ENCODE measurements around the gene MACIR. TPM values are rescaled to one million over a fixed set of nuclear protein-coding genes. Genes with fewer than 3 reads are reported as not detected.

Gene MACIR
- total RNA-seq, 1 donor from 2014 or later: 0.63 TPM

DNA sequence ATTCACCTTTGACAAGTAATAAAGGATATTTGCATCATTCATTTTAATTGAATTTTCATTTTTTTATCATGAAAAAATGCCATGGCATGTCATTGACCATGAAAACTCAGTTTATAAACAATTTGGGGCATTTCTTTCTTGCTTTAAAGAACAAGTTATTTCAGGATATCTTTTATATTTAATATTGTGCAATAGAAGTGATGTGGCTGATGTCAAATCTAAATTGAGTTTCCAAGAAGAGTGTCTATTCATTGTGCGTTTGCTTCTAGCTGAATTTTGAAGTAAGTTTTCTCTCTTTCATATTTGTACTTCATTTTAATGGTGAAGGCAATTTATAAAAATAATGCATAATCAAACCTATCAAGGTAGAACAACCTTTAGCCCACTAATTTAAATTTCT lies 30.5 kb downstream of the MACIR start:
- DNase-seq (ENCODE audit: low spot score) (no peak), ATAC-seq (no peak)

DNA sequence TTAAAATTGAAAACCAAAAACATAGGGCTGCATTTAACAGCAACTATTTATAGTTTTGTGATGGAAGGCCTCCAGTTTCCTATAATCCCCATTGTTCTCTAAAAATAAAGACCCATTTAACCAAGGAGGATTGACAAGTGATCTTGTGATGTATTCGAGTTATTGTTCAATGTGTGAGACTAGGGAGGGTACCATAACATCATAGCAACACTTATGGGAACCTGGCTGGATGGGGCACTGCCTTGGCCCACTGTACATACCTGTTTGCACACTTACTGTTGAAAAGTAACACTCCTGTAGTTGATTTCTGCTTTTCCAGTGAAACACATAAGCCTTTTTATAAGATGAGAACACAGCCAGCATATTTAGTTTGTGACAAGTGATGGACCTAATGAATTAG lies 32.3 kb downstream of the MACIR start:
- no peak for DNase-seq (ENCODE audit: low spot score)
- ATAC-seq: no peak

DNA sequence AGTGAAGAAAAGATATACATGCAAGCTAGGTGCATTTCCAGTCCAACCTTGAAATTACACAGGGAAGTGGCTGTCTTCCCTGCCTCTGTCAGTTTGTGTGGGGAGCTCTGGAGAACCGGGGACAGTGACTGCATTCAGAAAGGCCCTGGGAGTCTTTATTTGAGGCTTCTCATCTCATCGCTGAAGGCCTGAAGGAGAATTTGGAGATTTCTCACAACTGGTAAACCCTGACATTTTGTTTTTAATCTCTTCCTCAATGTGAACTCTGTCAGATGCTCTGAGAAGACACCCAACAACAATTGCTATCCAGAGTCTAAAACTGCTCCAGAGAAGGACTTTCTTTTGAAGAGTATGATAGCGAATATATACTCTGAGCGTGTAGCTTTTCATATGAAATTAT lies 33.0 kb downstream of the MACIR start:
- no peak for DNase-seq (ENCODE audit: low spot score)

DNA sequence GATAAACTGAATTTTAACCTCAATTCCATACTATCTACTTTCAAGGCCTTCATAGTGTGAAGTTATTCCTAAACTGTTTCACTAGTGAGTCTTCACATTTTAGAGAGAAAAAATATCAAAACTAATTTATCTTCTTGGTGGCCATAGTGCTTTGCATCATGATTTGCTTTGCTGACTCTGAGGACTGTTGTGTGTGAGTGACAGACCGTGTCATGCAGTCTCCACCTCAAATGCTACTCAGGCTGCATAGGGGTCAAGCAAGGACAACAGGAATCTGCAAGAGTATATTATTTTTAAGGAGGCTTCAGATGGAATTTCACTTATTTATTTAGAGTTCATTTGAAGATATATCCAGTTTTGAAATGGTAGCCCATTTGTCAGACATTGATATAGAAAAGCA lies 34.5 kb downstream of the MACIR start:
- DNase-seq (ENCODE audit: low spot score): no peak
- no peak for ATAC-seq

More for the DNA sequence above, 33.0 kb downstream of the MACIR start:
- ATAC-seq: no peak

DNA sequence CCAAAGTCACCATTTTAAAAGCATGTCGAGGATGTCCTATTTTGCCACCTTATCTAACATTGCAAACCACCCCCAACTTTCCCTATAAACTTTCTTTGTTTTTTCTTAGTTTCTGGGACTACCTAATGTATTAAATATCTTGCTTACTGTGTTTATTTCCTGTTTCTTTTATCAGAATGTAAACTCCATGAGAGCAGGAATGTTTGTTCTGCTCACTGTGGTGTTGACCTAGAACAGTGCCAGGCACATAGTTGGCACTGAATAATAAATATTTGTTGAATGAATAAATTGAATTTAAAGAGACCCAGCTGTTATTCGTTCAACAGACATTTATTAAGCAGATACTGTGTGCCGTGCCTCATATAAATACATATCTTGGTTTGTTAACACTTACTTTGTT lies 35.2 kb downstream of the MACIR start:
- ATAC-seq: no peak
- DNase-seq (ENCODE audit: low spot score): no peak

DNA sequence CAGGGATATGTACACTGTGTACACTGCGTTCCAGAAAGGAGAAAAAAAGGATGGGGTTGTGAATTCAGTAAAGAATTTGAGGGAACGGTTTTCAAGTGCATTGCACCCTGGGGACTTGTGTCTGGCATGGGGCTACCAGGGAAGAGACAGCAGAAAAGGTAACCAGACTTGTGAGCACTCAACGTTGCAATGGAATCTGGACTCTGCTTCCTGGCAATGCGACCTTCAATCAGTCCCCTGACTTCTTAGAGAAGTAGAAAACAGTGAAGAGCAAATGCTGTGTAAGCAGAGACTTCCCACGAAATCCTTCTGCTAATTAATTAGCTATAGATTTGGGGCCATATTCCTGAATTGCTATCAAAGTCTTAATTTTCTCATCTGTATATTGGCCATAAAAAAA lies 36.3 kb downstream of the MACIR start:
- ATAC-seq: no peak
- no peak for DNase-seq (ENCODE audit: low spot score)

DNA sequence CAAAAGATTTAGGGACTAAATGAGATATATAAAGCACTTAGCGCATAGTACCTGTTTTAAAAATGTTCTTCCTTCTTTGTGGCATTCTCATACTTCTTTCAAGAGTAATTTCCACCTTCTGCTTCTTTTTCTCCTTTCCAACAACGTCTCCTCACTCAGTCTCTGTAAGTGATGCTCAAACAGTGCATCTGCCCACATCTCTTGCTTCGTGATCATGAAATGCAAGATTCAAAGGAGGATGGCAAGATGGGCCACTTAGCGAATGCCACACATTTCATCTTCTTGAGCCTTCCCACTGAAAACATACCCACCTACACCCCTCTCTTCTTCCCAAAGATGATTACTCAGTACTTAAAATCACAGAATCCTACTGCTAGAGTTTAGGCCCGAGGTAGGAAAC lies 36.9 kb downstream of the MACIR start:
- DNase-seq (ENCODE audit: low spot score): no peak
- no peak for ATAC-seq

DNA sequence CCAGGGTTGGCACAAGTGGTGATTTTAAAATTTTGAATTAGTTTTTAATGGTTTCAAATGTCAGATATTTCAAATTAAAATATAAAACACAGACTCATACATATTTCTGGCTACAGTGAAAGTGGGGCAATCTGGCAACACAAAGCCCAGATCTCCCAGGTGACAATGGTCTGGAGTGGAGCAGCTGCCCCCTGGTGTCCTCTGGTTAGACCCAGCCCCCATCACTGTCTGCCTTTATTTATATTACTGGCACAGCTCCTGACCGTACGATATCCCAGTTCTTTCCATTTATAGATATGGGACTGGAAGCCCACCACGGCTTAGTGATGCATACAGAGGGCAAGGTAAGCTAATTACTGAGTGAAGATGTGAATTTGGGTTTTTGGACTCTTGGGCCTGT lies 37.3 kb downstream of the MACIR start:
- ATAC-seq (no peak), DNase-seq (ENCODE audit: low spot score) (no peak)

DNA sequence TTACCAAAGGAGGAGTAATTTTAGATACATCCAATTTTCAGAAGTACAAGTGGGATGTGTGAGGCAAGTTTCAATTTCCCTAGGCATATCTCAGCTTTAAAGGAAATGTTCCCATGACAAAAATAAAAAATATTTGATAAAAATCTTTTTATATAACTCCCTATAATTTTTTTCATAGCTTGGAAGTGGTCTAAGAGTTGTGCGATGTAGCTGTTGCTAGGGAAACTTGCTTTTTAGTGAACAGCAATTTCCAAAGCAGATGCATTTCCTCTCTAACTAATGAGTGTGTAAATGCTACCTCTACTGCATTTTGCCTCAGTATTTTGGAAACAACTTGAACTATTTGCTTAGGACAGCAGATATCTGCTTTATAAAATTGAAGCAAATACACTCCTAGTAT lies 39.6 kb downstream of the MACIR start:
- ATAC-seq: no peak
- no peak for DNase-seq (ENCODE audit: low spot score)

DNA sequence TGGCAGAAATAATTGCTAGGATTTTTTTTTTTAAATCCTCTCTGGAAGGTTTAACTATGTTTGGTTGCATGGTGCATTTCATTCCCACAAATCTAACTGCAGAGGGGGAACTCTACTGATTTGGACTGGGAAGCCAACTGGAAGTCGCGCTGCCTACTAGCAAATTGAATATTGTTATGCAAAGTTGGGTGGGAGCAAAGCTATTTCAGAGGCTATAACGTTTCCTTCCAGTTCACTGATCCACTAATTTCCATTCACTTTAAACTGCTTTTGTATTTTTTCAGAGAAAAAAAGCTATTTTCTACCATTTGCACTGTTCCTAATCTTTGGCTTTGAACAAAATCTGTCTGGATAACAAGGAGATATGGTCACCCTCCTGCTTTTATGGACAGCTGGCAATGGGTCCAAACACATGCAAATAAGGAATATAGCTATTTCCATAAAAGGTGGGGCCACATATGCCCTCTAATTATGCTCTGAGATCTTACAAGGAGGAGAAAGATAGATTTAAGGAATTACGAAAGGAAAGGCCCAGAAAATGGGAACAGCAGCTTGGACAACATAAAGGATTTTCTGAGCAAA lies 40.1 kb downstream of the MACIR start:
- DNase-seq (ENCODE audit: low spot score) (no peak), ATAC-seq (no peak)

DNA sequence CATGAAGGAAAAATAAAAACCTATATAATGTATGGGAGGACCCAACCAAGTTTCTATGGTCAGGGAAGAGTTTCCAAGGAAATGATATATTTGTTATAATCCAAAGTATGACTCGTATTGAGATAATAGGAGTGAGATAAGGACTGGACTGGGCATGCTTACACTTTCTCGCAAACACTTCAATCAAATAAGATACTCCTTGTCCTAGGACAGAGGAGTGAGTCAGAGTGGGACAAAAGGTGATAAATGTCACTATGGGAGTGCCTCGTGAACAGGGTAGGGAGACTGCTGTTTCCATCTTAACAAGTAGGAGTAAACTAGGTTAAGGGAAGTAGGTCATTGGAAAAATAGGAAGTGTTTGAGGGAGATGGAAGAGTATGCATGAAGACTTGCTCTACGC lies 47.2 kb downstream of the MACIR start:
- DNase-seq (ENCODE audit: low spot score) (no peak), ATAC-seq (no peak)

DNA sequence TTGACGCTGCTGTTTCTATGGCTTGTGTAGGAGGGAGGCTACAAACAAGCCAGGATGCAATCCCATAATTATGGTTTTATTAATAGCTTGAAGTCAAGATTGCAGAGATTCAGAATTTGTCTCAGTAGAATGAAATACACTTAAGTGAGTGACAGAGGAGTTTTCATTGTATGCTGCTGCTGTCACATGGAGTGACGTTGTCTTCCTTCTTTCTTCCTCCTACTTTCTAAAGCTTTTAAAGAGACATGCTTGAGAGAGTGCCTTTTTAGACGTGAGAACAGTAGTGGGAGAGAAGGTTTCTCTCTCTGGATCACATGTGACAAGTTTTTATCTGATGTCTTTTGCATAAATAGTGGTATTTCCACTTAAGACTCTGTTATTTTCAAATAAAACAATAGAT lies 48.9 kb downstream of the MACIR start:
- no peak for ATAC-seq
- no peak for DNase-seq (ENCODE audit: low spot score)

DNA sequence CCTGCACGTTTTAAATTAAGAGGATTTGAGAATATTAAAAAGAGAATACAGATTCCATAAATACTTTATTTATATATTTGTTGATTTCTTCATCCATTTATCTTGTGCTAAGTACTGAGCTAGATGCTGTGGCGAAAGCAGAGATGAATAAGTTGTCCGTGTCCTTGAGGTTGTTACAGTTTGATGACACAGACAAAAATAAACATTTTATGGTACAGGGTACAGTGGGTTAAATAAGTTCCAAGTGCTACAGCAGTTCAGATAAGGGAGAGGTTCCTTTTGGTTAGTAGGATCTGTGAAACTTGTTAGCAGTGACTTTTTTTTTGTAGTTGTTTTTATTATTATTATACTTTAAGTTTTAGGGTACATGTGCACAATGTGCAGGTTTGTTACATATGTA lies 50.2 kb downstream of the MACIR start:
- DNase-seq (ENCODE audit: low spot score) (no peak), ATAC-seq (no peak)

DNA sequence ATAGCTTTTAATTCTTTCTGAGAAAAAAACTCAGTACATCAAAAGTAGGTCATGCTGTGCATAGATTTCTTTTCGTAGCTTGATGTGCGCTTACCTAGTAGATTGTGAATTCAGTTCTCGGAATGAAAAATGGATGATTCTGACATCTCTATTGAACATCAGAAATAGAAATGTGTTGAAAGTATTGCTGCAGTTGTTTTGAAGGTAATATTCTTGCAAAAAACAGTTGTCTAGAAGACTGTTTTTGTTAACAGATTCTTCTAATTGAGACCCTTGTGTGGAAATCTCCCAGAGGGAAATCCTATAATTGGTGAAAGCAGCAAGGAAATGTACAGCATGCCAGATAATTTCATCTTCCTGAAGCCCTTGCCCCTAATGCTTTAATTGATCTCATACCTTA lies 54.5 kb downstream of the MACIR start:
- DNase-seq (ENCODE audit: low spot score) (no peak), ATAC-seq (no peak)

DNA sequence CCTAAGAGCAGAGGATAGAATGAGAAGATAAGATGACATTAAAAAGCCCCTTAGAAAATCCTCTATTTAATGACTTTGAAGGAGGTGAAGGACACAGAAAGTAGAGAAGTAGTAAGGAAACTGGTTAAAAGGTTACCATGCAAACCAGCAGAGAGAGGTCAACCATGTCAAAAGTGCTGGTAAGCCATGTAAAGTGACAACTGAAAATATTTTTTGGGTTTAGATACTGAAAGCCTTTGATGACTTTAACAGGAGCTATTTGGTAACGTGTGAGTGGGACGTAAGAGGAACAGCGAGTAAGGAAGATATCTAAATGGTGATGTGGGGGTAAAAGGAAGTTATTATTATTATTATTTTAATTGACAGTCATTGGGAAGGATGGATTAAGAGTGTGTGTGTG lies 56.9 kb downstream of the MACIR start:
- no peak for DNase-seq (ENCODE audit: low spot score)
- ATAC-seq: no peak

DNA sequence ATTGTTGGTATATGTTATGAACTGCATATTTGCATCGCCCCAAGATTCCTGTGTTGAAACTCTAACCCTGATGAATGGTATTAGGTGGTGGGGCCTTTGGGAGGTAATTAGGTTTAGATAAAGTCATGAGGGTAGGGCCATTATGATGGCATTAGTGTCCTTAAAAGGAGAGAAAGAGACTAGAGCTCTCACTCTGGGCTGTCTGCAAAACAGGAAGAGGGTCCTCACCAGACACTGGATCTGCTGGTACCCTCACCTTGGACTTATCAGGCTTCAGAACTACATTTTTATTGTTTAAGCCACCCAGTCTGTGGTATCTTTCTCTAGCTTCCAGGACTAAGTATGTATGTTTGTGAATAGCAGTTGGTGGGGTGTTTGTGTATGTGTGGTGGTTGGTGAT lies 68.9 kb downstream of the MACIR start:
- no peak for DNase-seq (ENCODE audit: low spot score)
- ATAC-seq: no peak

DNA sequence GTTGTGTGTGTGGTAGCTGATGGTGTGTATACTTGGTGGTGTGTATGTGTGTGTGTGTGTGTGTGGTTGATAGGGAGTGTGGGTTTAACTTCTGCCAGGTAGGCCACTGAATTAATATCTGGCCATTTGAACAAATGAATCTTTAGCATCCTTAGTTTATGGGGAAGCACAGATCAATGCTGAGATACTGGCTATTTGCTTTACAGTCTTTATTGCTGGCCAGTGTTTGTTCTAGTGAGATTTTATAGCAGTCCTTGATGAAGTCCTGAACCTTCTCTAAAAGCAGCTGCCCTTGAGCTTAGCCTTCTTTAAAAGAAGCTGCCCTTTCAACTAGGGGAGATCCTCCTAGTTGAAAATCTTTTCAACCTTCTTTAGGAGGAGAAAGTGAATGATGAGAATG lies 69.3 kb downstream of the MACIR start:
- ATAC-seq (no peak), DNase-seq (ENCODE audit: low spot score) (no peak)

Other genes with a start within 250 kb of the MACIR start
- gene GIN1, start 138.6 kb upstream of the MACIR start, total RNA-seq: 6.4 TPM
- gene PPIP5K2, start 138.5 kb upstream of the MACIR start, total RNA-seq: 24.0 TPM